Activated CD4-positive, alpha-beta memory T cell treated with anti-CD3 and anti-CD28 coated beads, Interleukin-2, amount 10 ng/mL, durations not matched to agents 7 days and 5 days (primary cell): Measurements from ENCODE around the gene IMMP2L. TPM values are rescaled to one million over a fixed set of nuclear protein-coding genes. Genes with fewer than 3 reads are reported as not detected.
A peak's percentile ranks its signal among the peaks of the same experiment; 100 is the strongest.
"Not testable (repeated sequence)": the region's sequence is repeated elsewhere in the genome, so short reads cannot be mapped to it uniquely, and the experiment has no call there.

ENCODE experiments used
- CTCF ChIA-PET: fragments of 350-600 bp; sonication (Branson Sonifier 250); formaldehyde crosslinking; loops from one replicate; lab custom pipeline; 2021; ENCODE audit warnings: antibody characterized with exemption, inconsistent platforms; lab: Charles Lee
- POLR2A ChIA-PET: fragments of 350-600 bp; sonication (Branson Sonifier 250); formaldehyde crosslinking; loops from one replicate; lab custom pipeline; 2021; ENCODE audit warnings: antibody characterized with exemption; lab: Charles Lee
- DNase-seq: peaks from one replicate; pipeline ENCODE4 v3.0.0-alpha.2; 2020
- H3K27ac Mint-ChIP-seq: one replicate; pipeline ENCODE4 v1.8.0; 2021; ENCODE audit warnings: mild to moderate bottlenecking, mixed read lengths
- H3K27me3 Mint-ChIP-seq: one replicate; pipeline ENCODE4 v1.8.0; 2021; ENCODE audit warnings: mixed read lengths
- H3K36me3 Mint-ChIP-seq: one replicate; pipeline ENCODE4 v1.8.0; 2021; ENCODE audit warnings: low read depth, mixed read lengths
- H3K4me1 Mint-ChIP-seq: one replicate; pipeline ENCODE4 v1.8.0; 2021; ENCODE audit warnings: mixed read lengths
- H3K4me3 Mint-ChIP-seq: one replicate; pipeline ENCODE4 v1.8.0; 2021; ENCODE audit warnings: mild to moderate bottlenecking, mixed read lengths
- H3K9me3 Mint-ChIP-seq: one replicate; pipeline ENCODE4 v1.8.0; 2021; ENCODE audit warnings: mixed read lengths
- total RNA-seq, 2 experiments: library from RNA; stranded (reverse); gene quantifications; one replicate each; pipeline ENCODE4 v1.2.3, GENCODE V29; 2021

Gene IMMP2L
- total RNA-seq, 2 experiments from 2014 or later = 5.9 to 7.6 TPM

DNA sequence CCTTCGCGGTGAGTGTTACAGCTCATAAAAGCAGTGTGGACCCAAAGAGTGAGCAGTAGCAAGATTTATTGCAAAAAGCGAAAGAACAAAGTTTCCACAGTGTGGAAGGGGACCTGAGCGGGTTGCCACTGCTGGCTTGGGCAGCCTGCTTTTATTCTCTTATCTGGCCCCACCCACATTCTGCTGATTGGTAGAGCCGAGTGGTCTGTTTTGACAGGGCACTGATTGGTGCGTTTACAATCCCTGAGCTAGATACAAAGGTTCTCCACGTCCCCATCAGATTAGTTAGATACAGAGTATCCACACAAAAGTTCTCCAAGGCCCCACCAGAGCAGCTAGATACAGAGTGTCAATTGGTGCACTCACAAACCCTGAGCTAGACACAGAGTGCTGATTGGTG is 18.9 kb upstream of the IMMP2L start:
- H3K27me3 Mint-ChIP-seq, H3K36me3 Mint-ChIP-seq, H3K9me3 Mint-ChIP-seq, CTCF ChIA-PET, DNase-seq, H3K4me1 Mint-ChIP-seq, H3K27ac Mint-ChIP-seq, H3K4me3 Mint-ChIP-seq, POLR2A ChIA-PET: not testable (repeated sequence)

DNA sequence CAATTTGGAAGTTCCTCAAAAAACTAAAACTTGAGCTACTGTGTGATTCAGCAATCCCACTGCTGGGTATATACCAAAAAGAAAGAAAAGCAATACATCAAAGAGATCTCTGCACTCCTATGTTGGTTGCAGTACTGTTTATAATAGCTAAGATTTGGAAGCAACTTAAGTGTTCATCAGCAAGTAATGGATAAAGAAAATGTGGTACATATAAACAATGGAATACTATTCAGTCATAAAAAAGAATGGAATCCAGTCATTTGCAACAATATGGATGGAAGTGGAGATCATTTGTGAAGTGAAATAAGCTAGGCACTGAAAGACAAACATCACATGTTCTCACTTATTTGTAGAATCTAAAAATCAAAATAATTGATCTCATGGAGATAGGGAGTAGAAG is 16.5 kb upstream of the IMMP2L start:
- Mint-ChIP-seq H3K4me1 (no peaks in the 10 kb centered on the region), H3K36me3 (no peaks in the 10 kb centered on the region), H3K27me3 (no peaks in the 10 kb centered on the region), H3K27ac (no peak overlapping the region), H3K9me3 (peaks cover 9% of the 10 kb centered on the region), H3K4me3 (no peak overlapping the region)
- CTCF ChIA-PET = no interaction called here
- no peak for DNase-seq
- POLR2A ChIA-PET = no interaction called here

DNA sequence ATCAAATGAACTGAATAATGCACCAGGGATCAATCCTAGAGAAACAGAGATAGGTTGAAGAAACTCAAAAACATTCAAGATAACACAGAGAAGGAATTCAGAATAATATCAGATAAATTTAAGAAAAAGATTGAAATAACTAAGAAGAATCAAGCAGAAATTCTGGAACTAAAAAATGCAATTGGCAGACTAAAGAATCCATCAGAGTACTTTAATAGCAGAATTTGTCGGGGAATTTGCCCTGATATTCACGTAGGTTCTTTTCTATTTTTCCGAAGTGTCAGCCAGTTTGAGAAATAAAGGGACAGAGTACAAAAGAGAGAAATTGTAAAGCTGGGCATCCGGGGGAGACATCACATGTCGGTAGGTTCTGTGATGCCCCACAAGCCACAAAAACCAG is 9.4 kb upstream of the IMMP2L start:
- no peak for DNase-seq
- Mint-ChIP-seq H3K36me3 (peaks cover 5% of the 10 kb centered on the region), H3K27ac (no peak overlapping the region), H3K4me1 (no peaks in the 10 kb centered on the region), H3K27me3 (peaks cover 11% of the 10 kb centered on the region), H3K4me3 (no peak overlapping the region), H3K9me3 (peaks cover 21% of the 10 kb centered on the region)
- CTCF ChIA-PET = no interaction called here
- POLR2A ChIA-PET = no interaction called here

DNA sequence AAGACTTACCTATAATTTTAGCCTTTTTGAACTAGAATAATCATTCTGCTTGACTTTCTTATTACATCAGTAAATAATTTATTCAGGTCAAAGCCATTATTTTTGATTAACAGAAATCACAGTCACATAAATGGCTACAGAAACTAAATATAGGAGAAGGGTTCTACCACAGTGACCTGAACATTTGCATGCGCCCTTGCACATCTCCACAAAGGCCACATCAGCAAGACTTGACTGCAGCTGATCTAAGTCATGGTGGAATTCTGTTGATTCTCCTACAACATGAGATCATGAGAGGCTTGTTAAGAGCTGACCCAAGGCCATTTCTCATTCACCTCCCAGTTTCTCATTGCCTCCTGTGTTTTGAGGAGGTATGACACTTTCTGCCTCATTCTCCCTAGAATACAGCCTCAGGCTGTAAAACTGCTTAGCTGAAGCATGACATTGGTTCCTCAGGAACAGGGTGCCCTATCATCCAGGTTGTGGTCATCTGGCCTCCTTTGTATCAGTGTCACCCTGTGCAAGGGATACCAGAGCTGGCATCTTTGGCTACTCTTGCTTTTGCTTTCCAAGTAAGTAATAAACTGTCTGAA is 6.7 kb upstream of the IMMP2L start:
- no peak for DNase-seq
- CTCF ChIA-PET = no interaction called here

DNA sequence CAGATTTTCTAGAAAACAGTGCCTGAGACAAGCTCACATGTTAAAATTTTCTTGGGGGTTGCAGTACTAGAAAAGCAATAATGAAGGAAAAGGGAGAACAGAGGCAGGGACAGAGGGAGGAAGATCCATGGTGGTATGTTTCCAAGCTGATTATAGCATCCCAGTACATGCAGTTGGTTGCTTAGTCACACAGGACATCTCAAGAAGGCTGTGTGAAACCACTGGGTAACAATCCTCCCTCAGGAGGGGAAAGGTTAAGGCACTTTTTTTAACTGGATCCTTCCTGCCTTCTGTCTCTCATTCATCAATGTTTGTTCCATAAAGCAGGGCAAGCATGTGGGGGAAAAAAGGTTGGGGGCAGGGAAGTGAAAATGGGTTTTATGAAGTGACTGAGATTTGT is 6.1 kb upstream of the IMMP2L start:
- Mint-ChIP-seq H3K27ac (no peak overlapping the region), H3K9me3 (peaks cover 19% of the 10 kb centered on the region), H3K4me1 (no peaks in the 10 kb centered on the region), H3K4me3 (no peak overlapping the region), H3K27me3 (peaks cover 11% of the 10 kb centered on the region), H3K36me3 (peaks cover 5% of the 10 kb centered on the region)
- no peak for DNase-seq
- ChIA-PET POLR2A (no interaction called here), CTCF (no interaction called here)

More for the DNA sequence above, 6.7 kb upstream of the IMMP2L start:
- H3K4me1 Mint-ChIP-seq = no peaks in the 10 kb centered on the region
- H3K27ac Mint-ChIP-seq = no peak overlapping the region
- H3K9me3 Mint-ChIP-seq = peaks cover 21% of the 10 kb centered on the region
- peaks cover 13% of the 10 kb centered on the region for H3K27me3 Mint-ChIP-seq
- H3K4me3 Mint-ChIP-seq = no peak overlapping the region
- POLR2A ChIA-PET = no interaction called here
- H3K36me3 Mint-ChIP-seq = peaks cover 5% of the 10 kb centered on the region

DNA sequence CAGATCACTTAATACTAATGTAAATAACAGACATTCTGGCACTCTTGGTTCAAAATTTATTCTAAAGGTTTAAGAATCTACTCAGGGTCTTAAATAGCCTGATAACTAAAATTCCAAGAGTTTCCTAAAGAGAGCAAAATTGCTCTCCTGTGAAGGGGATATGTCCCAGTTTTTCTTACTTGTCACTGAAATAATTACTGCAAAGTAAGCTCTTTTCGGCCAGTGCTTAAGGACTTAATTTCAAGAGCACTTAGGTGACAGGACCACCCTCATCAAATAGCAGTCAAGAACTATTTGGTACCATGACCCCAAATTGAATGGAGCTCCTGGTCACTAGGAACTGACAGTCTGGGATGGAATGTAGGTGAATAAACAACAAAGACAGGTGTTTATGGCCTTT is 1.8 kb upstream of the IMMP2L start:
- Mint-ChIP-seq H3K4me1 (peaks cover 27% of the 10 kb centered on the region), H3K27me3 (peaks cover 9% of the 10 kb centered on the region), H3K27ac (no peak overlapping the region), H3K9me3 (no peaks in the 10 kb centered on the region), H3K4me3 (no peak overlapping the region), H3K36me3 (no peaks in the 10 kb centered on the region)
- ChIA-PET POLR2A (no interaction called here), CTCF (no interaction called here)
- no peak for DNase-seq

DNA sequence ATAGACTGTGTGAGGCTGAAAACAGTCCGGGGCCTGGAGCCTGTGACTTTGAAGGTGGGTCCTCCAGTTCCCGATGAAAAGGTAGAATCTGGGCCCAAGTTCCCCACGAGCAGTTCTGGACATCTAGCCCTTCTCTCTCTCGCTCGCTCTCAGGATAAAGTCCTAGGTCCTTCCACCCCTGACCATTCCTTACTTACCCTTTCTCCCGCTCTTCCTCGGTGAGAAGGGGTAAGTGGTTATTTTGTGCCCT is 713 bp downstream of the IMMP2L start:
- Mint-ChIP-seq H3K27me3 (peaks cover 2% of the 10 kb centered on the region), H3K4me1 (peaks cover 30% of the 10 kb centered on the region), H3K27ac (peak overlapping the region; percentile 18), H3K4me3 (peak overlapping the region; percentile 75), H3K9me3 (no peaks in the 10 kb centered on the region), H3K36me3 (peaks cover 10% of the 10 kb centered on the region)
- POLR2A ChIA-PET = interaction anchor here (1.4 kb wide), 1 partner anchor 463 kb away, joined by 3 read pairs; no protein-coding TSS in a partner anchor
- DNase-seq = no peak
- CTCF ChIA-PET = no interaction called here

DNA sequence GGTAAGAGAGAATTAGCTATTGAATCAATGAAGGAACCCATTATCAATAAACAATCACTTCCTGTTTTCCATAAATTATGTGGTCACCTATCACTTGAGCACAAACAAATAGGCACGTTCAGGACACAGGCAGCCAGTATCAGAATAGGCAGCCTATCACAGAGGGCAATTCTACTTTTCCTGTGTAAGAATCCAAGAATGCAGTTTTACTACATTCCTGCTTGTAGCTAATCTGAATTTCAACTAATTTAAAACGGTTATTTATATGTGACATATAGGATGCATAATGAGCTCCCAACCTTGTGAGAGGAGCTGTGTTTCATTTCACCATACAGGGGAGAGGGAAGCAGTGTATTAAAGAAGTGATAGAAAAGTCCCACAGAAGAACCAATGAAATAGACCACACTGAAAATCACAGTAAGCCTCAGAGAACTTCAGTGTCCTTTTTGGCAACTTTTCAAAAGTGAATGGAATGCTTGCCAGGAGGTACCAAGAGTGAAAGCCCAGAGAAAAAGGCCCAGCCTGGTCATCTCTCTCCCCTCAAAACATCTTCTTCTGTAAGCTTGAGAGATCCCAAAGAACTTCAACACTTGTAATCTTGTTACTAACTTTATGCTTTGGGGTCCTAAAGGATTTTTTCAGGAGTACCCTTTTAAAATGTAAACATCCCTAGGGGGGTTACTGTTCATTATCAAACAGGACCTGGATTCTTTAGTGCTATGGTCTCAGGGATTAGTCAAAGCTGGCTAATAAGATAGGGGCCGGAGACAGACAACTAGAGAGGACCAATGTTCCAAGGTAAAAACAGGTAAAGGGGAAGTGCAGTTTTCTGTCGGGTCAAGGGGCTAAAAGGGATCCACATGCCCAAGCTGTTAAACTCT is 1.3 kb downstream of the IMMP2L start:
- Mint-ChIP-seq H3K36me3 (peaks cover 14% of the 10 kb centered on the region), H3K4me3 (peak overlapping the region; percentile 75), H3K27ac (no peak overlapping the region), H3K27me3 (peaks cover 2% of the 10 kb centered on the region), H3K9me3 (no peaks in the 10 kb centered on the region), H3K4me1 (peaks cover 30% of the 10 kb centered on the region)
- ChIA-PET POLR2A (interaction anchor here (1.4 kb wide), 1 partner anchor 463 kb away, joined by 3 read pairs; no protein-coding TSS in a partner anchor), CTCF (interaction anchor here (0.6 kb wide), 1 partner anchor 23 kb away, joined by 3 read pairs; no protein-coding TSS in a partner anchor)
- no peak for DNase-seq

DNA sequence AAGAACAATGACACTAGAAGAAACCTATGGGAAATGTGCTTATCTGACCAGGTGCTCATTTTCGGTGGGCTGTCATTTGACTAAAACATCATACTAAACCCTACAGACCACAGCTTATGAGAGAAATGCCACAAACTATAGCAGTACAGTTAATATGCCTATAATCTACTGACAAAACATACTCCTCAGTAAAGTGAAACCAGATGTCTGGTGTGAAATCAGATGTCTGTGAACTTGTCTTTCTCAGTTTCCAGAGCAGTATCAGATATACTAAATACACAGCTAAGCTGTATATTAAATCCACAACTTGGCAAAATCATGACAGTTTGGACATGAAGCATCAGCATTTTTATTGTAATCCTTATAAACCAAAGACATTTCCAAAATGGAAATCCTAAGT is 3.3 kb downstream of the IMMP2L start:
- POLR2A ChIA-PET = interaction anchor here (1.2 kb wide), 1 partner anchor 648 kb away, joined by 3 read pairs; the partner anchor contains the start of gene ZNF277
- H3K36me3 Mint-ChIP-seq = peaks cover 23% of the 10 kb centered on the region
- no peaks in the 10 kb centered on the region for H3K27me3 Mint-ChIP-seq
- H3K4me3 Mint-ChIP-seq = no peak overlapping the region
- DNase-seq = no peak
- no peak overlapping the region for H3K27ac Mint-ChIP-seq
- H3K4me1 Mint-ChIP-seq = peaks cover 30% of the 10 kb centered on the region
- H3K9me3 Mint-ChIP-seq = no peaks in the 10 kb centered on the region
- CTCF ChIA-PET = no interaction called here

DNA sequence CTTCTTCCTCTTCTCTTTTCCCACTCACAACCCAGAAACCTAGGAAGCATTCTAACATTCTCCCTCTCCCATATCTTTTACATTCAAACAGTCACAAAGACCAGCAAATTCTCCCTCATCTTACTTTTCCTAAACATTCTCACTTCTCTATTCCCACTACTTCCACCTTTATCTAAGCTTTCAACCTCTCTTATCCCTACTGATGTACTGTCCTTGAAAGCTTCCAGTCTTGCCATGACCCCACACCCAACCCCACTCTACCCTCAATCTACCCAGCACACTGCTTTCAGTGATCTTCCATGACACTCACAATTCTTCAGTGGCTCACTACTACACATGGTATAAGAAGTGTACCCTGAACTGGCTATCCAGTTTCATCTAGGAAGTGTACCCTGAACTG is 5.3 kb downstream of the IMMP2L start:
- DNase-seq = no peak
- CTCF ChIA-PET = no interaction called here
- Mint-ChIP-seq H3K4me3 (no peak overlapping the region), H3K4me1 (peaks cover 26% of the 10 kb centered on the region), H3K36me3 (peaks cover 23% of the 10 kb centered on the region), H3K27ac (no peak overlapping the region), H3K9me3 (no peaks in the 10 kb centered on the region), H3K27me3 (no peaks in the 10 kb centered on the region)
- POLR2A ChIA-PET = no interaction called here

DNA sequence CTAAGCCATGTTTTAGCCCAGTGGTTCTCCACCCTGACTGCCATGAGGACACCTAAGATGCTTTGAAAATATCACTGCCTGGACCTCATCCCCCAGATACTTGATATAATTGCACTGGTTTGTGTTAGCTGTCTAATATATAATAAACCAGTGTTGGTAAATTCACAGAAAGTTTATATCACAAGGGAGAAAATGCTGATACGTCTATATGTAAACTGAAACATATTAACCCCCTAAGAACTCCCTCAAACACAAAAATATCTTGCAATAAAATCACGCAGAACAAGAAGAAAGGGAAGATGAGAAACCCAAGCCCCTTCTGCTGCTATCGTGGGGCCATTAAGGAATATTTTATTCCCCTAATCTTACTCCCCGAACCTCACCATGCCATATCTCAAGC is 8.2 kb downstream of the IMMP2L start:
- no peak for DNase-seq
- CTCF ChIA-PET = no interaction called here
- no peaks in the 10 kb centered on the region for H3K9me3 Mint-ChIP-seq
- H3K27me3 Mint-ChIP-seq = no peaks in the 10 kb centered on the region
- no peak overlapping the region for H3K27ac Mint-ChIP-seq
- H3K4me3 Mint-ChIP-seq = no peak overlapping the region
- peaks cover 29% of the 10 kb centered on the region for H3K36me3 Mint-ChIP-seq
- POLR2A ChIA-PET = no interaction called here
- peaks cover 3% of the 10 kb centered on the region for H3K4me1 Mint-ChIP-seq

DNA sequence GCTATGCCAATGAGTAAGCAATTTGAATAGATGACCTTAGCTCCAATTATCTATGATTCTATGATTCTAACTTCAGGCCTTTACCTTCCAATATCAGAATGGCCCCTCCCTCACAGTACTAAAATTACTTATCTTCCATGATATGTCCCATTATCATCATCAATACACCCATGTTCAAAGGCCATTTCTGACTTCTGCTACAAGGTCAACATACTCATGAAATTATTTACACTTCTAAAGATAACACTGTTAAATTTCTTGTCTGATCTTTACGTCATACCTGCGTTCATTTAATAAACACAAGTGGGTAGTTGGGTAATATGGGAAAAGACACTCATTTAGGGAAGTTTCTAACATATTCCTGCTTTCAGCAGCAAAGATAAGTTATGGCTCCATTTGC is 21.2 kb downstream of the IMMP2L start:
- Mint-ChIP-seq H3K27ac (no peak overlapping the region), H3K4me3 (no peak overlapping the region), H3K27me3 (no peaks in the 10 kb centered on the region), H3K9me3 (no peaks in the 10 kb centered on the region), H3K36me3 (no peaks in the 10 kb centered on the region), H3K4me1 (no peaks in the 10 kb centered on the region)
- ChIA-PET POLR2A (no interaction called here), CTCF (no interaction called here)
- DNase-seq = no peak

DNA sequence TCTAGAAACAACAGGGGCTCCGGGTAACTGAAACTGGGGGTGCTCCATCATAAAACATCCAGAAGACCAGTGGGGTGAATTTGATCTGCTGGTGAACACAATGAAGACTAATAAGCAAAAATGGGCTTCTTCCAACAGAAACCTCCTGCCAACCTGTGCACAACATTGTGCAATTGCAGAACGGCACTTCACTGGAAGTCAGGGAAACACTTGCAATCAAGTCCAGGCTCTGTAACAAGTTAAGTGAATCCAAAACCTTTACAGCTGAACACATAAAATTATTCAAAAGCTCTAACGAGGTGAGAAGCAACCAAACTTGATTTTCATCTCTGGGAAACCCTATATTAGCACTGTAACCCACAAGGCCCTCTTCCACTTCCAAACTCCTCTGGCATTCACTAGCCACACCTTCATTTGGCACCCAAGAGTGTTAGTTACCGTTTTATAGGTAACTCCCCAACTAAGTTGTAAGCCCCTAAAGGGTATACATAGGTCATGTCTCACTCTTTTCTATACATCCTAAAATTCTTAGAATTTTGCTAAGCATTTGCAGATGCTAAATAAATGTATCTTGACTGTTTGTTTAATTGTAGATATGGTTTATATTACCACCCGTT is 22.0 kb downstream of the IMMP2L start:
- ChIA-PET CTCF (no interaction called here), POLR2A (no interaction called here)
- DNase-seq = no peak
- no peak overlapping the region for H3K27ac Mint-ChIP-seq
- no peak overlapping the region for H3K4me3 Mint-ChIP-seq
- H3K36me3 Mint-ChIP-seq = no peaks in the 10 kb centered on the region
- H3K27me3 Mint-ChIP-seq = no peaks in the 10 kb centered on the region
- H3K9me3 Mint-ChIP-seq = no peaks in the 10 kb centered on the region
- H3K4me1 Mint-ChIP-seq = no peaks in the 10 kb centered on the region
